HG03025 (cell line): ENCODE results near the gene SLC8A1.
"Not testable (repeated sequence)": the region's sequence is repeated elsewhere in the genome, so short reads cannot be mapped to it uniquely, and the experiment has no call there.

ENCODE experiments used
- ATAC-seq: cut with Tn5 transposase; IDR thresholded peaks from one replicate; pipeline ENCODE4 v1.9.1; 2021; ENCODE audit warnings: mild to moderate bottlenecking, moderate library complexity; ENCODE audit not compliant: unreplicated experiment, low FRiP score

Gene SLC8A1

DNA sequence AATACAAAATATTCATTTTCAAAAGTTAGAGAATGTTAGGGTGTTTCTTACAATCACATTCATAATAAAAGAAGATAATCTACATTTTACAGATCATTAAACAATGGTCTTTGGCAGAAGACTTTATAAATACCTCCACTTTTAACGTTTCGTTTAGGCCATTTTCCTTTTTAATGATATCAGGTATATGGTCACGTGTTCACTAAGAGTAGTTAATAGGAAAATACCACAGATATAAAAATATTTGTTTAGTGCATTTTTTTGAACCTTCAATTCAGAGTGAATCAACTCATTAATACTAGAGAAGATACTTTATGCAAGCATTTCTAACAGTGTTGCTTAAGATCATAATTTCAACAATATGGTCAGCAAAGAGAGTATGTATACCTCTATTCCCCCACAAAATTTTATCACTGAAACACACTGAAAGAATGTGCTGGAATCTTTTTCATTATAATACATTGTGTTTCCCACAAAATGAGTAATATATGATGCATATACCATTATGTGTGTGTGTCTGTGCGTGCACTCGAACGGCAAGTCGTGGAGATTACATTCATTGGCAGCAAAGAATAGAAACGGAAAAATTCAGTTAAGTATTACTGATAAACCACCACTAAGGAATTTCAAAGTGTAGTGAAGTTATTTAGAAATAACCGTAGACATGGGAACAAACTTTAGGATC, 353.0 kb downstream of the SLC8A1 start:
- no peak for ATAC-seq

- ATAC-seq, result no peak
Measured at GRCh38 chr2:40097691-40098385, 354.1 kb downstream of the SLC8A1 start.

- ATAC-seq, result no peak
Measured at GRCh38 chr2:40096360-40096759, 355.5 kb downstream of the SLC8A1 start.

GRCh38 chr2:40095000-40095399, 356.9 kb downstream of the SLC8A1 start:
- ATAC-seq, result no peak

DNA sequence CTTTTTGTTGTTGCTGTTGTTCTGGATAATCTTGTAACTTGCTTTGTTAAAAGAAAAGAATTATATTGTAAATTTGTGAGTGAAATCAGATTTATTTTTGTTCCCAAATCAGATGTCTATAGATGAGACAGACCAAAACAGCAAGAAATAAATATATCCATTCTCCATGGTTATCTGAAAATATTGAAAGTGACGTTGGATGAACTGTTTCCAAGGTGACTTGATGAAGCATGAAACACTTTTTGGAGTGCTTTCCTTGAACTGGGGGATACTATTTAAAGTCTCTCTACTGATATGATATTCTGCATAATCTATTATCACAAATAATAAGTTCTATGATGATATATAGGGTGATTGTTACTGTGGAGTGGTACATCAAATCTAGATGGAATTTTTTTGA, 357.4 kb downstream of the SLC8A1 start:
- no peak for ATAC-seq

GRCh38 chr2:40093021-40093675, 358.7 kb downstream of the SLC8A1 start:
- no peak for ATAC-seq

DNA sequence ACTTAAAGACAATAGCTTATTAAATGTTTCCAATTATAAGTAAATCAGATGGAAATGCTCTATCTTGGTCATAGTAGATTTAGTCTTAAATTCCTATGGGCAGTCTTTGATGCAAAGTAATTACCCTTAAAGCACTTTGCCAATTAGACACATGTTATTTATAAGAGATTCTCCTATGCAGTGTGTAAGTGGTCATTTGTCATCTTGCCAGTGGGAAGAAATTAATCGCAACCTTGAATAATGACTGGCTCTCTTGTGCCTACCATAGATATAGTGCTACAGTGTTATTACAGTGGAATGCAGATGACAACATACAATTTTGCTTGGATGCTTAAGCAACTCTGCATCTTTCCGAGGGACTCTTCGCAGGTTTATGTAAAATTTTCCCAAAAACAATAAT, 361.8 kb downstream of the SLC8A1 start:
- no peak for ATAC-seq

DNA sequence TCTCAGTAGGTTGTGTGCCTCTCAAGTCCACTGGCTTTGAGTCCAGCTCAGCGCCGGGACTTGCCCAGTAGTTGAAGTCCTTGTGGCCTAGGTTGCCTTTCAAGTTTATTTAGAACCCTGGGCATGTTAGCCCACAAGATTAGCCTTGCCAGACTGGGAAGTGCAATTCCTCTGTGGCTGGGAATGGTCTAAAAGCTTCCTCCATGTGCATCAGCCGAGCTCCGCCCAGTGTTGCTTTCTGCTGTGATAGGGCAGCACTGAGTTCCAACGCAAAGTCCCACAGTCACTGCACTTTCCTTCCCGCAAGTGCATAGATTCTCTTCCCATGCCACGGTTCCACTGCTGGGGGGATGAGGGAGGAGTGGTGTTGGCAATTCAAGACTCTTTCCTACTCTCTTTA, 364.0 kb downstream of the SLC8A1 start:
- no peak for ATAC-seq

DNA sequence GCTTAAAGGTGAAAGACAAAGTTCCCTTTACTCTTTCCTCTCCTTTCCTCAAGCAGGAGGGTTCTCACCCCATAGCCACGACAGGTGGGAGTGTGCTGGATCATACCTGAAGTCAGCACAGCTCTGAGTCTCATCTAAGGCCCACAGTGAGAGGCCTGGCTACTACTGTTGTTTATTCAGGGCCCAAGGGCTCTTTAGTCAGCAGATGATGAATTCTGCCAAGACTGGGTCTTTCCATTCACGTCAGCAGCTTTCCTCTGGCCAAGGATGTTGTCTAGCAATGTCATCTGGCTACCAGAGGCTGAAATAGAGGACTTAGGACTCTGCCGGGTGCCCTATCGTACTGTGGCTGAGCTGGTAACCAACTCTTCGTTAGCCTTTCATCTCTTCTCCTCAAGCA, 364.5 kb downstream of the SLC8A1 start:
- no peak for ATAC-seq

DNA sequence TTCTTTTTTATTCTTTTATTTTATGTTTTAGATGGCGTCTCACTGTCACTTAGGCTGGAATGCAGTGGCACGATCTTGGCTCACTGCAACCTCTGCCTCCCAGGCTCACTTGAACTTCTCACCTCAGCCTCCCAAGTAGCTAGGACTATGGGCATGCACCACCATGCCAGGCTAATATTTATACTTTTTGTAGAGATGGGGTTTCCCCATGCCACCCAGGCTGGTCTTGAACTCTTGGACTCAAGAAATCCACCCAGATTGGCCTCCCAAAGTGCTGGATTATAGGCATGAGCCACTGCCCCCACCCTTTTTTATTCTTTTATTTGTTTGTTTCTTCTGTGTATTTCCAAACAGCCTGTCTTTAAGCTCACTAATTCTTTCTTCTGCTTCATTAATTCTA, 366.1 kb downstream of the SLC8A1 start:
- no peak for ATAC-seq

GRCh38 chr2:40073336-40073735, 378.6 kb downstream of the SLC8A1 start:
- ATAC-seq, result not testable (repeated sequence)

GRCh38 chr2:40072442-40073232, 379.3 kb downstream of the SLC8A1 start:
- ATAC-seq, result no peak

DNA sequence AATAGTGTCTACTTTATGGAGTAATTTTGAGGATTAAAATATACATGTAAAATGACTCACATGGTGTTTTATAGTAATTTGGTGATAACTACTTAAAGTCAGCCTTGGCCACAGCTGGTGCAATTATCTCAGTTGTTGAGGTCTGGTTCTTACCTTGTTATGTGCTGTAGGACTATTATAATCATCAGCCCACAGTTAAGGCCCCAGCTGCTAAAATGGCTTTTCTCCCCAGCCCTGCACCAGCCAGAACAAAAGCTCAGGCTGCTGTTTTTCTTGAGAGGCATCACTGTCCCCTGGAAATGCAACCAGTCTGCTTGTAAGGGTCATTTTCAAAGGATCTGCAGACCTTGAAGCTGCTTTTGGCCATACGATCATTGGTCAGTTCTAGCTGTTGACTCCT, 389.5 kb downstream of the SLC8A1 start:
- ATAC-seq, result no peak

- no peak for ATAC-seq
Measured at GRCh38 chr2:40049781-40050180, 402.1 kb downstream of the SLC8A1 start.

DNA sequence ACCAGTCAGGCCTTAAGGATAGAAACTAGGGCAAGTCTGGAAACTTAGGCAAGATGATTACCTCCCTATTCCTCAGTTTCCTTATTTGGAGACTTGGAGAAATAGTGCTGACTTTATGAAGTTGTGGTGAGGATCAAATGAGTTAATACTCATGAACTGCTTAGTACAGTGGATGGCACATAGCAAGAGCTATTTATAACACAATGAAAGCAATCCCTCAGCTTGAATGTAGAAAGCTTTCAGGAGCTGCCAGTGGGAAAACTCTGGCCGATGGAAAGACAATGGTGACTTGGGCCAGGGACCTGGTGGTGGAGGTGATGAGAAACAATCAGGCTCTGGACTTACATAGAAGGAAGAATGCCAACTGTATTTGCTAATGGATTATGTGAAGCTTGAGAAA, 403.4 kb downstream of the SLC8A1 start:
- ATAC-seq, result no peak

GRCh38 chr2:40047406-40047805, 404.5 kb downstream of the SLC8A1 start:
- ATAC-seq, result no peak
